GM21737 (cell line): ENCODE data around the gene TPM2.

Experiments
- ATAC-seq: cut with Tn5 transposase; IDR thresholded peaks from one replicate; pipeline ENCODE4 v1.9.1; 2021; ENCODE audit warnings: mild to moderate bottlenecking, moderate library complexity; ENCODE audit not compliant: unreplicated experiment

Gene TPM2

DNA sequence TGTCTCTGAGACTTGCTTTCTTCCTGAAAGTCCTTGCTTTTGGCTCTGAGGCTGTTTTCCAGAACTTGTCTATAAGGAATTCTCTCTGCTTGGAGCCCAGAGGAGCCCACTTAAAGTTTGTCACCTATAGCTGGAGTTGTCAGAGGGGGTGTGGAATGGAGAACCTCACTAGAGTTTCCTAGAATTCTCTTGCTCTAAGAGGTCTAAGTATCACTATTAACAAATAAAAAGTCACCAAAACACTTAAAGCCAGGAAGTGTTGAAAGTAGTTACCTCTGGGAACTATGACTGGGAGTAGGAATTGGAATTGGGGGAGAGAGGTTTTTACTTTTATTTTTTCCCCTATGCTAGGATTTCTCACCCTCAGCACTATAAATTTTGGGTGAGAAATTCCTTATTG lies 54.0 kb downstream of the TPM2 start:
- no peak for ATAC-seq
